Thyroid gland (tissue), 4 donors: Measurements from ENCODE around the gene MCM5.

ENCODE experiments used
- CTCF ChIP-seq, 6 experiments: fragments of 200-600 bp in 3 of 6; fragments of 450-650 bp in 3 of 6; sonication (generic) in 3 of 6; IDR thresholded peaks; one replicate each; pipeline ENCODE4 v1.5.1; 2016 to 2019; ENCODE audit warnings: antibody characterized with exemption in 6 of 6, mild to moderate bottlenecking in 2 of 6, inconsistent platforms in 1 of 6, moderate library complexity in 1 of 6
- POLR2A ChIP-seq, 2 donors: fragments of 450-650 bp; IDR thresholded peaks; one replicate each; pipeline ENCODE4 v1.6.1; 2017; ENCODE audit warnings: antibody characterized with exemption in 2 of 2, mild to moderate bottlenecking in 2 of 2, moderate library complexity in 1 of 2

- TF ChIP-seq CTCF (IDR thresholded peaks at IDR 0.05) (no peak), POLR2A (IDR thresholded peaks at IDR 0.05) (no peak)
Observed at GRCh38 chr22:35353318-35353717, 46.6 kb upstream of the MCM5 start.
